Epithelial cell of prostate (primary cell): ENCODE measurements around the gene PRRX1.
A peak's percentile ranks its signal among the peaks of the same experiment; 100 is the strongest.

Source experiments
- DNase-seq: peaks from one replicate; pipeline ENCODE4 v3.0.0-alpha.2; 2011; ENCODE audit warnings: low read depth, low spot score
- H3K27ac ChIP-seq: fragments of 450-650 bp; 2 replicates; pipeline ENCODE4 v1.5.1; 2017; ENCODE audit warnings: mild to moderate bottlenecking

The PRRX1 gene

DNA sequence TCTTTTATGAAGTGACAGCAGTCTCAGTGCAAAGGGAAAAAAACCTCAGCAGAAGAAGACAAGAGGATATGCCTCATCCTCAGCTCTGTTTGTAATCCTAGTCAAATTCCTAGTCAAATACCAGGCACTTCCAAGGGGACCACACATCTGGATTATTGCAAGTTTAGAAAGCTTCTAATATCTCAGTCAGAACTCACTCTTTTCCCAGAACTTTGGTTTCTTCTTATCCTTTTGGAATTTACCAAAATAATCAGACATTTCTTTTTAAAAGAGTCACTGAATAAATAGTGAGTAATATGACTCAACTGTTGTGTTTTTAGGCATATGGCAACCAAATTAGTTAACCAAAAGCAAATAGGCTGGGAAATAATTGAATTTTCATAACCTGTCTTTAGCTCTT is 47.8 kb downstream of the PRRX1 start:
- DNase-seq, result no peak
- H3K27ac ChIP-seq, result no peak overlapping the region

DNA sequence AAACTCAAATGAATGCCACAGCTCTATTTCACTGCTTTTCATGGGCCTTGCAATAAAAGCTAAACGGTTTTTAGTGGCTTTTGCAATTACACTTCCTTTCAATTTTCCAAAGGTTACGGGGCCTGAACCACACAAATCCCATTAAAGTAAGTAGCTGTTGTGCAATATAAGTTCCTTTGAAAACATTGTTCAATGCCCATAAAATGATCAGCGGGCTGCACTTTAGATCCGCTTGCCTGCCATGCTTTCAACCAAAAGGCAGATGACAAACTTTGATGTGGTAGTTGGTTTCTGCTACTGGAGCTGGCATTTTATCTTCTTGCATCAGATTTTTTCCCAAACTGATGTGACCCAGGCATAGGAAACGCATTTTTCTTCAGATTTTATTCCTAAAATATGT is 50.2 kb downstream of the PRRX1 start:
- no peak overlapping the region for H3K27ac ChIP-seq
- DNase-seq, result no peak

DNA sequence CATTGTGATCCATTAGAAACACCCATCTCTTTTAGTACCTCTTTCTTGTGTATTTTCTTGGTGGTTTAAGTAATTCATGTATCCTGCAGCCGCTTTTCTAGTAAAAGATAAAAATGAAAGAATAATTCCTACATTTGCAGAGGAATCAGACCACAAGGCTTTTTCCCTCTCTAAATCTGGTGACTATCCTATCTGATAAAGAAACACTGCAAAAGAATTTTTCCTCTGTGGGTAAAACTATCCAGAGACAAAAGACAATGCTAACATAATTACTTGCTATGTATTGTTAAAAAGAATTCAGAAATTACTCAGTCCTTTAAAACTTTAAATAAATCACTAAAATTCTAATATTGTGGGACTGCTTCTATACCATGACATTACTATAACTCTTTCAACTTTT is 51.0 kb downstream of the PRRX1 start:
- H3K27ac ChIP-seq, result no peak overlapping the region
- no peak for DNase-seq

DNA sequence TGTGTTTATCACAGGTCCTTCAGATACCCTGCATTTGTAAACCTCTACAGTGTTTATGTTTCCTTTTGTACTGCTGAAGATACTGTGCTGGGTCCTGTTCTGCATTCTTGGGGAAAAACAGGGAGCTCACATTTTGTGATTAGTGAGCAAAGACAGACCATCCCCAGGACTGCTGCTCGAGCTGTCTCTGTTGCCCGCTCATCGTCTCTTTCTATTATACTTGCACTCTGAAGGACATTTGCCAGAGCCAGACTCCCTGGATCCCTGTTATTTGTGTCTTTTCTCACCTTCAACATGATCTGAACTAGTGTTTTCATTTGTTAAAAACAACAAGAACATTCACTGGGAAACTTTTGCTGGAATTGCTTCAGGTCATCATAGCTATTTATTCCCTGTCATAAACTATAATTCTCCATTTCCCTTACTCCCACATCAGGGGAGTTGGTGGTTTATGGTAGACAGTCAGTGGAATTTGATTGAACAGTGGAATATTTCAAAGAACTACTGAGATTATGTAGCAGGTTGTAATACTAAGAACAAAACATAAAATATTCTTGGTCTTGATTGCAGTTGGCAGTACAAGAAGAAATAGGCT is 53.0 kb downstream of the PRRX1 start:
- no peak for DNase-seq
- H3K27ac ChIP-seq, result no peak overlapping the region

DNA sequence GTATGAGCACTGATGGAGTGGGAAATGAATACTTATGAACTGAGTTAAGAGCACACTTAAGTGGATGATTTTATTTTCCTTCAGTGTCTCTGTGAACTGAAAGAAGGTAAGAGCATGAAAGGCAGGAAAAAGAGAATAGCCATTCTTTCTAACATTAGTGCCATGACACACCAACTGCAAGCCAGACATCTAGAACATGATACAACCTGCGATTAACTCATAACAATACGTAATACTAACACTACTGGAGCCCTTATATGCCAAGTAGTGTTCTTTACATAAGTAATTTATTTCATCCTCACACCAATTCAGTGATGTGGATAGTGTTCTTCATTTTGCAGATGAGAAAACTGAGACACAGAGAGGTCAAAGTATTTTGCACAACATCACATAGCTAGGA is 56.7 kb downstream of the PRRX1 start:
- no peak overlapping the region for H3K27ac ChIP-seq
- DNase-seq, result peak; percentile 6

GRCh38 chr1:170721621-170722020 is 57.7 kb downstream of the PRRX1 start:
- H3K27ac ChIP-seq, result no peak overlapping the region
- DNase-seq, result no peak

- DNase-seq, result no peak
Measured at GRCh38 chr1:170723518-170723917, 59.6 kb downstream of the PRRX1 start.

DNA sequence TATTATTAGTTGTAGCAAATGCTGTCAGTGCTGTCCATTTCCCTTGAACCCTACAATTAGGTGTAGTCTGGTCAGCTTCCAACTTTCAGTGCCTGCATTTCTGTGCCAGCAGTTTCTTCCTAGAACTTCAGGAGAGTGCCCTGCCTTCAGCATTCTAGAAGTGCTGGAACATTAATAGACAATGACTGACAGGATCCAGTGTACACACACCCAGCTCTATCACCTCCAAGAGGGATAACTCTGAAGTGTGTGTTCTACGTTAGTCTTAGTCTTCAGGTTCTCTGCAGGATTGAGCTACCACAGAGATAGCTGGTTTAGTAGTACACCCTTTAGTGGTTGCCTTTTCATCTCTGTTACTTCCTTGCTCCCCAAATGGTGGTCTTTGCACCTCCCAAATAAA is 61.4 kb downstream of the PRRX1 start:
- DNase-seq, result no peak

More at GRCh38 chr1:170723518-170723917, 59.6 kb downstream of the PRRX1 start:
- no peak overlapping the region for H3K27ac ChIP-seq

GRCh38 chr1:170727963-170728362 is 64.0 kb downstream of the PRRX1 start:
- no peak overlapping the region for H3K27ac ChIP-seq
- DNase-seq, result no peak

More for the DNA sequence above, 61.4 kb downstream of the PRRX1 start:
- no peak overlapping the region for H3K27ac ChIP-seq

GRCh38 chr1:170729225-170730002 is 65.5 kb downstream of the PRRX1 start:
- no peak for DNase-seq
- no peak overlapping the region for H3K27ac ChIP-seq

GRCh38 chr1:170730014-170730413 is 66.1 kb downstream of the PRRX1 start:
- H3K27ac ChIP-seq, result no peak overlapping the region
- no peak for DNase-seq

GRCh38 chr1:170730438-170730837 is 66.5 kb downstream of the PRRX1 start:
- H3K27ac ChIP-seq, result no peak overlapping the region
- no peak for DNase-seq

DNA sequence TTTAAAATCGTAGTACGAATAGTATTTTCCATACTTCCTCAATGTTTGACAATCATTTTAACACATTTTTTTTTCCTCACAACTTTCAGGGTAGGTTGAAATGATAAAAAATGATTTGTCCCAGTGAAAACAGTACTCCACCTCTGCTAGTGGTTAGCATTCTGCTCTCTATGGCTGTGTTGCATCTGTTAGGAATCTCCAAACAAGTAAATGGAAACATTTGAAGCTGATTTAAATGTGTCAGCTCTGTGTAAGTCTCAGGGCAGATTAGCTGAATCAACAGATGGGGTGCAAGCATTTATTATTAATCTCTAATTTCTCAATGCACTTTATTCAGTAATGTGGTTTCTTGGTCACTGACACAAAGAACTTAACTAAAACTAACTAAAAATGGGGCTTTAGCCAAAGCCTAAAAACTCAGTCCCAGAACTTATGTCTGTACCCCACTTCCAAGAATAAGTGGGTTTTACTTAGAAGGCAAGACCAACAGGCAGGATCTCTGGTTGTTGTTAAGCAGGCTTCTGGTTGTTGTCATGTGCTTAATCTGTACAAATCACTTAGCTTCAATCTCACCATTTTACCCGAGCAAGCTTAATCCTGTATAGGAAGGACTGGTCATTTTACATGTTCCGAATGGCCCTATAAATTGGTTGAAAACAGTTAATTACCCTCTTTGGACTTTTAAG is 67.8 kb downstream of the PRRX1 start:
- no peak overlapping the region for H3K27ac ChIP-seq
- DNase-seq, result no peak

DNA sequence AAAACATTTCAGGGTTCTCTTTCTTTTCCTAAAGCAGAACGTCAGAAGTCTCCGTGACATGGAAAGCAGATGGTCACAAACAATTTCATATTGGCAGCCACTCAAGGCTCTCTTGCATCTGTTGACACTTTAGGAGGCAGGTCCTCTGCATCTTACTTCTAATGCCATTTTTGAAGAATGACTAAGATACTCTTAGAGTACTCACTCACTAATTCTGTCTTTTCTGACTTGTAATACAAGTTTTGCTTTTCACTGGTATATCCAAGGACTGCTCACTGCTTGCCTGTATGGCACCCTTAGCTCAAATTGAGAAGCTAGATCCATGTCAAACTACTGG is 68.3 kb downstream of the PRRX1 start:
- H3K27ac ChIP-seq, result no peak overlapping the region

GRCh38 chr1:170734412-170735175 is 70.7 kb downstream of the PRRX1 start:
- no peak for DNase-seq
- no peak overlapping the region for H3K27ac ChIP-seq

More for the DNA sequence above, 68.3 kb downstream of the PRRX1 start:
- no peak for DNase-seq

DNA sequence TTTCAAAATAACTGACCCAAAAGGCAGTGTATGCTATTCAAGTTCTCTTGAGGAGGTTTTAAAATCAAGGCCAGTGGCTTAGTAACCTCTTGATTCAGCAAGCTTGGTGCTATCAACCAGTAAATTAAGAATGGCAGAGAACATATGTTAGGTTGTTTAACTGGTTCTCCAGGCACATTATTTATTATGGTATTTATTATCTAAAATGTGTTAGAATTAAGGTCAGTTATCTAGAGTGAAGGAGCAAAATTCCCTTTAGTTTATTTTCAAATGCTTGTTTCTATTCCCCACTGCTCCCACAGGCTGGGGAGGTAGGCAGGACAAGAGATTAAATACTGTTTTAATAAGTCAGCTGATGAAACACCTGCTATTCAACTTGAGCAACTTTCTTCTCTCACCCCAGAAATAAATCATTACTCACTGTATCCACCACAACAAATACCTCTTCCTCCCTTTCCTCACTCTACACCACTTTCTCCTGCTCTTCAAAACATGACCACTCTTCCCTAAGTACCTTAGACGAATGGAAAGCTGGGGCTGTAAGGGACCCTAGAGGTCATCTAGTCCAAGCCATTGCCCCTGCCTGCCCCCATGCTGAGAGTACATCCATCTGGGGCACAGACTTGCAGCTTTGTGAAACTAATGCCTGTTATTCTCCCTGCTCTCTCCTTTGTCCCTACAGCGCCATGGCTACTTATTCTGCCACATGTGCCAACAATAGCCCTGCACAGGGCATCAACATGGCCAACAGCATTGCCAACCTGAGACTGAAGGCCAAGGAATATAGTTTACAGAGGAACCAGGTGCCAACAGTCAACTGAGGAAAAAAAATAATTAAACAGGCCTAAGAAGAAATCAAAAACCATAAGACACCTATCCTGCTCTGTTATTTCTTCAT is 71.7 kb downstream of the PRRX1 start:
- DNase-seq, result no peak
- H3K27ac ChIP-seq, result no peak overlapping the region

DNA sequence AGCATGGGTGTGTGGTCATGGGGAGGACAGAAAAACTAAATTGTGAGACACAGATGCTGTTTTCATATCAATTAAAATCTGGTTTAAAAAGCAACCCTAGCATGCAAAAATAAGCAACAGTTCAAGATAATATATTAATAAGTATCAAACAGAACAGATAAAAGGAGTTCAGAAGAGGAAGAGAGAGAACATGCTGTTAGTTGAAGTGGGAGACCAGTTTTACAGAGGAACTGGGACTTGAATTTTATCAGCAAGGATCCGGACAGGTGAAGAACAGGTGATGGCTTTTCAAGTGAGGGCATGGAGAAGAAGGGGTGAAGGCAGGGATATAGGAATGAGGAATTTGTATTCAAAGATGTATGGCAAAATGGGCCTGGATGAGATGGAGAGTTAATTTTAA is 75.9 kb downstream of the PRRX1 start:
- DNase-seq, result no peak
- no peak overlapping the region for H3K27ac ChIP-seq

DNA sequence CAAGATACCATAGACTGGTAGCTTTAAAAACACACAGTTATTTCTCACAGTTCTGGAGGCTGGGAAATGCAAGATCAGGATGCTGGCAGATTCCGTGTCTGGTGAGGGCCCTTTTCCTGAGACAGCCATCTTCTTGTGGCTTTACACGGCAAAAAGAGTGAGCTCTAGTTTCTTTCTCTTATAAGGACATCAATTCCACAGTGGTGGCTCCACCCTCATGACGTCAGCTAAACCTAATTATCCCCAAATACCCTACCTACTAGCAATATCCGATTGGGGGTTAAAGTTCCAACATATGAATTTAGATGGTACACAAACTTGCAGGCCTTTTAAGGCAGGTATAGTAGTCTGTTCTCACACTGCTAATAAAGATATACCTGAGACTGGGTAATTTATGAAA is 77.7 kb downstream of the PRRX1 start:
- DNase-seq, result no peak
- H3K27ac ChIP-seq, result no peak overlapping the region

GRCh38 chr1:170742600-170742999 is 78.7 kb downstream of the PRRX1 start:
- no peak overlapping the region for H3K27ac ChIP-seq
- DNase-seq, result no peak

GRCh38 chr1:170743083-170743482 is 79.2 kb downstream of the PRRX1 start:
- no peak overlapping the region for H3K27ac ChIP-seq
- no peak for DNase-seq
